Esophagus (tissue), 2 donors: ENCODE measurements around the gene ALG6. TPM values are rescaled to one million over a fixed set of nuclear protein-coding genes. Genes with fewer than 3 reads are reported as not detected.
"Not testable (repeated sequence)": the region's sequence is repeated elsewhere in the genome, so short reads cannot be mapped to it uniquely, and the experiment has no call there.

Experiments
- H3K27ac ChIP-seq, 2 donors: one replicate each; pipeline ENCODE4 v1.5.1; 2013; ENCODE audit warnings: low read depth in 2 of 2, mild to moderate bottlenecking in 2 of 2, inconsistent platforms in 1 of 2, low read length in 1 of 2, moderate library complexity in 1 of 2
- H3K27me3 ChIP-seq, 2 donors: one replicate each; pipeline ENCODE4 v1.6.1; 2013; ENCODE audit warnings: low read length in 2 of 2, control low read depth in 1 of 2, mild to moderate bottlenecking in 1 of 2; ENCODE audit not compliant: insufficient read depth in 2 of 2, control insufficient read depth in 1 of 2
- H3K36me3 ChIP-seq, 2 donors: one replicate each; pipeline ENCODE4 v1.6.1; 2013; ENCODE audit warnings: low read length in 1 of 2; ENCODE audit not compliant: control insufficient read depth in 2 of 2, insufficient read depth in 2 of 2
- H3K4me1 ChIP-seq, 2 donors: one replicate each; pipeline ENCODE4 v1.6.1; 2013; ENCODE audit warnings: low read length in 1 of 2; ENCODE audit not compliant: control insufficient read depth in 2 of 2, insufficient read depth in 2 of 2
- H3K4me3 ChIP-seq, 2 donors: one replicate each; pipeline ENCODE4 v1.5.1; 2013; ENCODE audit warnings: low read length in 2 of 2, mild to moderate bottlenecking in 2 of 2, low read depth in 1 of 2, moderate library complexity in 1 of 2
- H3K9me3 ChIP-seq, 2 donors: one replicate each; pipeline ENCODE4 v1.6.1; 2013; ENCODE audit warnings: mild to moderate bottlenecking in 2 of 2, low read depth in 1 of 2, low read length in 1 of 2, moderate library complexity in 1 of 2; ENCODE audit not compliant: control insufficient read depth in 2 of 2, insufficient read depth in 1 of 2
- WGBS, 2 donors: extraction: QIAGEN DNeasy Blood & Tissue Kit; methylation state at CpG; one replicate each; pipeline ENCODE4 v1.1.7; 2013; 5-methylcytosine and 5-hydroxymethylcytosine counted together
- polyA plus RNA-seq, 2 donors: library from polyadenylated mRNA; stranded (reverse); fragments of 200-250 nt; gene quantifications; one replicate each; pipeline ENCODE4 v1.2.3, GENCODE V29; 2013
- donor health status: healthy with polysubstance abuse.
- donor health status: Bipolar disorder and iron deficiency.

The ALG6 gene
- polyA plus RNA-seq, 2 donors, result 8.3 to 14.1 TPM

DNA sequence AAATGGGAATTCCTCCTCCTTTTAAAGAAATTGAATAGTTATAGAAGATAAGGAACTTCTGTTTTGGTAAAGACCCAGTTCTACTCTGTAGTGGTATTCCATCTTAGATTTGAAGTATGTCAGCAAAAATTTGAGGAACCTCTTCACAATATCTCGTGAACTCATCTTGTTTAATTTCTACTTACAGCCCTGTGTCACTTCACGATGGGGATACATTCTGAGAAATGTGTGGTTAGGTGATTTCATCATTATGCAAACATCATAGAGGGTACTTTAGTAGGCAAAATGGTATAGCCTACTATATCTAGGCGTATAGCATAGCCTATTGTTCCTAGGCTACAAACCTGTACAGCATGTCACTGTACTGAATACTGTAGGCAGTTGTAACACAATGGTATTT lies 36.0 kb downstream of the ALG6 start:
- 55 to 66% methylated on average over 3 of the region's 3 CpGs for WGBS, 2 donors
- H3K27me3 ChIP-seq, result no peaks in the 10 kb centered on the region
- no peak overlapping the region for H3K4me3 ChIP-seq
- H3K9me3 ChIP-seq, result no peaks in the 10 kb centered on the region
- peaks cover 0 to 4% of the 10 kb centered on the region in 2 donors for H3K36me3 ChIP-seq
- no peak overlapping the region for H3K27ac ChIP-seq
- no peaks in the 10 kb centered on the region for H3K4me1 ChIP-seq

DNA sequence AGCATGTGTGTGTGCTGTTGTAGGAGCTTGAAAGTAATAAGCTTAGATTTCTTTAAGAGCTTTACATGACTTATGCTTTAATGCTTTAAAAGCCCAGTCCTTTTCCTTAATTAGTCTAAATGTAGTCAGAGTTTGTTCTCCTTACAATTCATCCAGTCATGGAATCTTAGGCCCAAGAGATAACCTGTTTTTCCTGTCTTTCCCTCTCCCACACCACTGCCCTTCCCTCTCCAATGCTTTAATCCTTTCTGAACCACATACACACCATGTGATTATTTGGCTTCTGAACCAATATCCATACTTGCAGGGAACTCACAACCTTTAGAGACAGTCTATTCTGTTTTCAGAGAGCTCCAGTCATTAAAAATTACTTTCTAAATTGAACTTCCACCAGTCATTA lies 37.6 kb downstream of the ALG6 start:
- H3K4me1 ChIP-seq, result no peaks in the 10 kb centered on the region
- H3K27me3 ChIP-seq, result no peaks in the 10 kb centered on the region
- H3K27ac ChIP-seq, result no peak overlapping the region
- no peak overlapping the region for H3K4me3 ChIP-seq
- no peaks in the 10 kb centered on the region for H3K9me3 ChIP-seq
- no peaks in the 10 kb centered on the region for H3K36me3 ChIP-seq

DNA sequence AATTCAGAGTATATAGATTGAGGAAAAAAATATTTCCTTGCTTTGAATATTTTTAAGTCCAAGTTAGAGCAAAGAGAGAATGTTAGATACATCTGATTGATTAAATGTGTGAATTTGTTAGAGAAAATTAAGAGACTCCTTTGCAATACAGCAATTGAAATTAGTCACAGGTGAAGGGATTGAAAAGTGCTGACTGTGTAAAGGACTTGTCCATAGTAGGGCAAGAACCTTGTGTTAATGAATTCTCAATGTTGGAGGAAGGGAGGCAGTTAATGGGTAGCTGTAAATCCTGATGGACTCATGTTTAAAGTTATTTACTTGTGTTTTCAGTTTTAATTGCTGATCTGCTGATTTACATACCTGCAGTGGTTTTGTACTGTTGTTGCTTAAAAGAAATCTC lies 38.6 kb downstream of the ALG6 start:
- H3K4me1 ChIP-seq, result no peaks in the 10 kb centered on the region
- no peak overlapping the region for H3K4me3 ChIP-seq
- H3K36me3 ChIP-seq, result no peaks in the 10 kb centered on the region
- no peaks in the 10 kb centered on the region for H3K9me3 ChIP-seq
- H3K27ac ChIP-seq, result no peak overlapping the region
- H3K27me3 ChIP-seq, result no peaks in the 10 kb centered on the region

DNA sequence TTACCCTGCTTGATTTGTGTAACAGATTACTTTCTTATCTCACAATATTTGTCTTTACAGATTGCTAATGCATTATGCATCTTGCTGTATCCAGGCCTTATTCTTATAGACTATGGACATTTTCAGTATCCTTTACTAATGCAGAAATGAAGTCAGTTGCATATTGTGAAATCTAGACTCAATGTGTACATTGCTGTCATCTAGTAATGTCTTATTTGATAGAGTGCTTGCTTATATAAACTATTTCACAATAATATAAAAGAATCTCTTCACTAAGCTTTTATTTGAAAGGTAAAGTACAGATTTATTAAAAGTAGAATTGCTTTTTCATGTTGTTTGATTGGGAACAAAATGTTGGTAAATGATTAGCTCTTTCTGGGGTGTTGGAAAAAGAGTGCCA lies 39.6 kb downstream of the ALG6 start:
- H3K36me3 ChIP-seq, result no peaks in the 10 kb centered on the region
- H3K27me3 ChIP-seq, result no peaks in the 10 kb centered on the region
- H3K9me3 ChIP-seq, result no peaks in the 10 kb centered on the region
- H3K4me1 ChIP-seq, result no peaks in the 10 kb centered on the region
- H3K4me3 ChIP-seq, result no peak overlapping the region
- no peak overlapping the region for H3K27ac ChIP-seq

DNA sequence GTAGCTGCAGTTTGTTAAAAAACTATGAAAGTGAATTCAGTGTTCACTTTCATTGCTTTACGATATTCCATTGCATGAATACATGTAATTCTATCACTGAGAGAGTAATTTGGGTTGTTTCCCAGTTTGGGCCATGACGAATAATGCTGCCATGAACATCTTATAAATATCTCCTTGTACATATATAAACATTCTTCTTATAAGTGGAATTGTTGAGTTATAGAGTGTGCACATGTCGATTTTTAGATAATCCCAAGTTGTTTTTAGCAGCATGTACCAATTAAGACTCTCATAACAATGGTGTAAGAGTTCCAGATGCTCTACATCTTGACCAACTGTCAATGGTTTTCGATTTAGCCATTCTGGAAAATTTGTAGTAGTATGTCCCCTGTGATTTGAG lies 40.9 kb downstream of the ALG6 start:
- Histone ChIP-seq H3K9me3 (no peaks in the 10 kb centered on the region), H3K4me3 (no peak overlapping the region), H3K36me3 (no peaks in the 10 kb centered on the region), H3K27me3 (no peaks in the 10 kb centered on the region), H3K27ac (no peak overlapping the region), H3K4me1 (no peaks in the 10 kb centered on the region)
- 76 to 84% methylated on average over 4 of the region's 4 CpGs for WGBS, 2 donors

DNA sequence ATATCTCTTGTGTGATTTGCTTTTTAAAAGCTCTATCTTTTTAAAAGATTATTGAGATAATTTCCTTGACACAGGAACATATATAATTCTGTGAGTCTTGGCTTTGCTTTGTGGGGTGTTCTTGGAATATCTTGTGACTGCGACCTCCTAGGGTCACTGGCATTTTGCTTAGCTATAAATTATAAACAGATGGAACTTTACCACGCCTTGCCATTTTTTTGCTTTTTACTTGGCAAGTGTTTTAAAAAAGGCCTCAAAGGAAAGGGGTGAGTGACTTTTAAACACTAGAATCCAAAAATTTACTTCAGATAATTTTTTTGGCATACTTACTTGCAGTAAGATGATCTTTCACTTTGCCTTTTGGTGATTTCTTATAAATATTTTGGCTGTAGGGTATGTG lies 43.6 kb downstream of the ALG6 start:
- Histone ChIP-seq H3K4me1 (no peaks in the 10 kb centered on the region), H3K27me3 (no peaks in the 10 kb centered on the region), H3K27ac (no peak overlapping the region), H3K4me3 (no peak overlapping the region), H3K9me3 (no peaks in the 10 kb centered on the region), H3K36me3 (no peaks in the 10 kb centered on the region)
- WGBS, 2 donors, result 64 to 66% methylated on average over 2 of the region's 2 CpGs

DNA sequence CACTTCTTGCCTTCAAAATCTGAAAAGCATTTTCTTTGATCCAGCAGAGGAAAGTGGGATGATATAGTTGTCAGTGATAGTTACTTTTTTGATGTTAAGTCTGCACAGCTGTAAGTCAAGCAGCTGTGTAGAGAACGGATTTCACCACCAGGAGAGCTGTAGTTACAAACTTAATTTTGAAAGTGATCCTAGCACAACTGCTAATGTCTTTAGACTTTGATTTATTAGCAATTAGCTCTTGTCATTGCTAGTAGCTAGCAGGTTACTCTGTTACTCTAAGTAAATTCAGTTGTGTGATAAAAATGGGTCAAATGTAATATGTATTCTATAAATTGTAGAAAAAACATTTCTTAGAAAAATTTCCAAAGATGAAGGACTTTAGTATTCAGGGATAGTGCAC lies 46.0 kb downstream of the ALG6 start:
- H3K4me3 ChIP-seq, result no peak overlapping the region
- WGBS, 2 donors, result 83 to 91% methylated on average over 1 of the region's 1 CpG

DNA sequence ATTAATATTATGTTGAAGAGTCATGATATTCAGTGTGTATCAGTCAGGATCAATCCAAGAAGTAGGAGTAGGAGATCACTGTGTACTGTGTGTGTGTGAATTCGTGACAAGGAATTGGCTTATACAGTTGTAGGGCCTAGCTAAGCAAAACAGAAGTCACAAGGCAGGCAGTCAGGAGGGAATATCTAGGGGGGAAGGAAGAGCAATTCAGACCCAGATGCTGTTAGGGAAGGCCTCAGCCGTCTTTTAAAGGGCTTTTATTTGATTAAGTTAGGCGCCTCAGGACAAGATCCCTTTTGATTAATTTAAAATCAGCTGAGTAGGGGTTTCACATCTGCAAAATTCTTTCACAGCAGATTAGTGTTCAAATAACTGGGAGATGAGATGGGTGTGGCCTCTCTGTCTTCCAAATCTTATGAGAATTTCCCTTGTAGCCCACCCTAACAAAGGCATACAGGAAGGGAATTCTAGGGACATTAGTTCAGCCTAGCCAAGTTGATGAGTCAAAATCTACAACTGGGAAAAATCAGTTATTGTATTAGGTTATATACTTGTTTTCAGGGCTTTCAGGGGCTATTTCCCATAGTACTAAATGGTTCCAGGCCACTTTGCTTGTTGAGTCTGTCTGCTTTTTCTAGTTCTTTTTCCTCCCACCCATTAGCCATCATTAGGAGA lies 47.4 kb downstream of the ALG6 start:
- 83 to 87% methylated on average over 3 of the region's 3 CpGs for WGBS, 2 donors
- Histone ChIP-seq H3K36me3 (no peaks in the 10 kb centered on the region), H3K27me3 (no peaks in the 10 kb centered on the region), H3K9me3 (no peaks in the 10 kb centered on the region), H3K27ac (no peak overlapping the region), H3K4me1 (no peaks in the 10 kb centered on the region), H3K4me3 (no peak overlapping the region)

More for the DNA sequence above, 46.0 kb downstream of the ALG6 start:
- no peak overlapping the region for H3K27ac ChIP-seq
- no peaks in the 10 kb centered on the region for H3K27me3 ChIP-seq
- no peaks in the 10 kb centered on the region for H3K36me3 ChIP-seq
- no peaks in the 10 kb centered on the region for H3K9me3 ChIP-seq
- H3K4me1 ChIP-seq, result no peaks in the 10 kb centered on the region

DNA sequence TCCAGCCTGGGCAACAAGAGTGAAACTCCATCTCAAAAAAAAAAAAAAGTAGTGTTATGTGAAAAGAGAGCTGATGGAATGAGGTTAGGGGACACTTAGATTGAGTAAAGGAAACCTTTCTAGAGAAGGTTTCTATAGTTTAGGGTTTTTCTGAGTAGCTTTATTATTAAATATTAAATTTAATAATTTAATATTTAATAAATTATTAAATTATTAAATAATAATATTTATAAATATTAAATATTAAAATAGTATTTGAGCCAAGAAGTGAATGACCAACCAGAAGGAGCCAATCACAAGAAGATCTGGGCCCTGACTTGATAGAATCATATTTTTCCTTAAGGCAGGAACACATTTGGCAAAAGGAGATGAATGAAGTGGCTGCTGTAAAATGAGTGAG lies 50.7 kb downstream of the ALG6 start:
- H3K36me3 ChIP-seq, result peaks cover 0 to 2% of the 10 kb centered on the region in 2 donors
- H3K4me3 ChIP-seq, result no peak overlapping the region
- H3K9me3 ChIP-seq, result no peaks in the 10 kb centered on the region
- no peak overlapping the region for H3K27ac ChIP-seq
- H3K27me3 ChIP-seq, result no peaks in the 10 kb centered on the region
- H3K4me1 ChIP-seq, result no peaks in the 10 kb centered on the region

DNA sequence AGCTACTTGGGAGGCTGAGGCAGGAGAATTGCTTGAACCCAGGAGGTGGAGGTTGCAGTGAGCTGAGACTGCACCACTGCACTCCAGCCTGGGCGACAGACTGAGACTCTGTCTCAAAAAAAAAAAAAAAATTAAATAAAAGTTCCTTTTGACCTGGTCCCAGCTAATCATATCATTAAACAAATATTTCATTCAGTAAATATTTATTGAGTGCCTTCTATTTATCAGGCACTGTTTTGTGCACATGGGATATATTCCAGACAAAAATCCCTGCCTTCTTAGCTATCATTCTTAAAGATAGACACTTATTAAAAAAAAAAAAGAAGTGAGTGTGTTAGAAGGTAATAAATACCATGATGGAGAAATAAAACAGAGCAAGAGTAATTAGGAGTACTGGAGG lies 53.3 kb downstream of the ALG6 start:
- not testable (repeated sequence) for H3K36me3 ChIP-seq, H3K27me3 ChIP-seq, H3K4me3 ChIP-seq, H3K4me1 ChIP-seq, H3K27ac ChIP-seq, H3K9me3 ChIP-seq
- 78 to 96% methylated on average over 1 of the region's 1 CpG for WGBS, 2 donors
